GM12801 (cell line): ENCODE data around the gene LCP1.

Experiments used
- CTCF ChIP-seq: IDR thresholded peaks from one replicate; pipeline ENCODE4 v1.5.1; 2011; ENCODE audit warnings: control low read depth; ENCODE audit not compliant: insufficient read length; ENCODE audit errors: extremely low read depth

Gene LCP1

DNA sequence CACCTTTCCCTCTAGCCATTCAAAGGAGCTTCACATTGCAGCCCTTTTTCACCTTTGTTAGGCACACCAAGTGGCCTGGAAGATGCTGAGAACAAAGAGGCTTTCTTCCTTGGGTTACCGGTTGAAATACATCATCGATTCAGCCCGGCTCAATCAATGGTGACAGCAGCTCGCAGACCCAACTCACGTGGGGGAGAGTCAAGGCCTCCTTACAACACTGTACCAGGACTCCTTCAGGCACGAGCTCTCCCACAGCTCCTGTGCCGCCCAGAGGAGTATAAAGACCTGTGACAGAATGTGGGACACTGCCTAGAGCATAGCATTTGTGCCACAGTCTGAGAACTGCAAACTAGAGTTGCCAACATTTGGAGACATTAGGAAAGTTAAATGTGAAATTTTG is 25.9 kb upstream of the LCP1 start:
- no peak for TF ChIP-seq CTCF

GRCh38 chr13:46206143-46206542 is 24.2 kb upstream of the LCP1 start:
- no peak for TF ChIP-seq CTCF

- no peak for TF ChIP-seq CTCF
These were observed 21.0 kb upstream of the LCP1 start for GRCh38 chr13:46202966-46203365.

GRCh38 chr13:46202188-46202795 is 20.3 kb upstream of the LCP1 start:
- no peak for TF ChIP-seq CTCF

- no peak for TF ChIP-seq CTCF
These were observed 16.8 kb upstream of the LCP1 start for GRCh38 chr13:46198696-46199193.

DNA sequence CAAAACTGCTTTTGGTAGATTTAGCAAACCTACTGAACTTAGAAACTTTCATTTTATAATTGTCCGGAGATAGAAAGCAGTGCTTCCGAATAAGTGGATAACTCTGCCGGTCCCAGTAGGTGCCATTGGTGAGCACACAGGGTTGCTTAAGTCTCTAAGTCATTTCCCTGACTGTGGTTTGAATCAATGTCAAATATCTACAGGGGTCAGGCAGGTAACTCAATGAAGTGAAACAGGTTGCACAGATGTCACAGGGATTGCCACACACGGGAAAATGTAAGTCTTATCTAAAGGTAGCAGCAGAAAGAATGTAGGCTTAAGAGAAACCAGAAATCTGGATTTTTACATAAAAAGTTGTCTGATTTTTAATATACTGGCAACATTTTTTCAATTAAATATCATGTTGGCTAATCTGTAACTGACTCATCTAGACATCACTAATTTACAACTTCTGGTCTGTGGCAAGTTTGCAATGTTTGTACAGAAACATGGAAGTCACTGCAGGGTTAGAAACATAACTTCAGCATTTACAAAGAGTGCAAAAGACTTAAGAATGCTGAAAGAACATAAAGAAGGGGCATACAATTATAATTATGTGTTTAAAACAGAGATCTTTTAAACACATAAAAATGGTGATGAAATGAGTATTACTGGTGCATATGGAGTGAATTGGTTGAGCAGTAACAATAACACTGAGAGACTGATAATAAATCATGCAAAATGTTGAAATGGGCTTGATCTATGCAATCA is 15.5 kb upstream of the LCP1 start:
- no peak for TF ChIP-seq CTCF

- no peak for TF ChIP-seq CTCF
These were observed 13.0 kb upstream of the LCP1 start for GRCh38 chr13:46195016-46195415.
